ENCODE data around the gene KRTAP5-1. TPM values are rescaled to one million over a fixed set of nuclear protein-coding genes. Genes with fewer than 3 reads are reported as not detected.
"Not testable (repeated sequence)": the region's sequence is repeated elsewhere in the genome, so short reads cannot be mapped to it uniquely, and the experiment has no call there.

Gene KRTAP5-1
- total and polyA plus RNA-seq, 5 donors, result not detected

DNA sequence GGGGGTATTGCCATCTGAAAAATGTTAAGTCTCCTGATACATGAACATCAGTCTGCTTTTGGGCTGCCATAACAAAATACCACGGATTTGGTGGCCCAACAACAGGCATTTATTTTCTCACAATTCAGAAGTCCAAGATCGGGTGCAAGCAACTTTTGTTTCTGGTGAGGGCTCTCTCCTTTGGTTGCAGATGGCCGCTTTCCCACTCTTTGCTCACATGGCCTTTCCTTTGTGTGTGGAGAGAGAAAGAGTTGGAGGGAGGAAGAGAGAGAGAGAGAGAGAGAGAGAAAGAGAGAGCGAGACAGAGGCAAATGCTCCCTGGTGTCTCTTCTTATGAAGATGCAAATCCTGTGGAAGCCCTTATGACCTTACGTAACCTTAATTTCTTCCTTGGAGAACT lies 15.5 kb upstream of the KRTAP5-1 start:
- no peak for DNase-seq
- 77% methylated on average over 5 of the region's 5 CpGs for WGBS
- Histone ChIP-seq H3K27me3 (ENCODE audit: control insufficient read depth, insufficient read depth) (no peaks in the 10 kb centered on the region), H3K4me1 (ENCODE audit: control insufficient read depth, insufficient read depth, low read length) (no peaks in the 10 kb centered on the region), H3K4me3 (ENCODE audit: low read length) (no peak overlapping the region), H3K9me3 (ENCODE audit: control insufficient read depth, low read length) (no peaks in the 10 kb centered on the region), H3K27ac (ENCODE audit: low read length) (no peak overlapping the region)
- intact Hi-C loops (cut with DNase I), result no loop called here
- ATAC-seq, result no peak

DNA sequence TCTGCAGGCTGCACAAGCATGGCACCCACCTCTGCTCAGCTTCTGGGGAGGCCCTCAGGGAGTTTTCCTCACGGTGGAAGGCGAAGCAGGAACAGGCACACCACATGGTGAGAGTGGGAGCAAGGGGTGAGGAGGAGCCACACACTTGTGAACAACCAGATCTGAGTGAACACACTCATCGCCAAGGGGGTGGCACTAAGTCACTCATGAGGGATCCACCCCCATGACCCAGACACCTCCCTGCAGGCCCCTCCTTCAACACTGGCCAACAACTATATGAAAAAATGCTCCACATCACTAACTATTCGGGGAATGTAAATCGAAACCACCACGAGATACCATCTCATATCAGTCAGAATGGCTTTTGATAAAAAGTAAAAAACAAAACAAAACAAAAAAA lies 13.7 kb upstream of the KRTAP5-1 start:
- Histone ChIP-seq H3K4me1 (ENCODE audit: control insufficient read depth, insufficient read depth, low read length) (no peaks in the 10 kb centered on the region), H3K9me3 (ENCODE audit: control insufficient read depth, low read length) (no peaks in the 10 kb centered on the region), H3K4me3 (ENCODE audit: low read length) (no peak overlapping the region), H3K27me3 (ENCODE audit: control insufficient read depth, insufficient read depth) (no peaks in the 10 kb centered on the region), H3K27ac (ENCODE audit: low read length) (no peak overlapping the region)
- no peak for ATAC-seq
- DNase-seq, result no peak
- WGBS, result 67% methylated on average over 6 of the region's 6 CpGs
- intact Hi-C loops (cut with DNase I), result no loop called here

- not testable (repeated sequence) for ATAC-seq; H3K27me3 ChIP-seq (ENCODE audit: control insufficient read depth, insufficient read depth)
These were observed 13.3 kb upstream of the KRTAP5-1 start for GRCh38 chr11:1598406-1598805.

GRCh38 chr11:1597994-1598380 lies 12.9 kb upstream of the KRTAP5-1 start, which contains the start of gene KRTAP5-2:
Gene KRTAP5-2, minus strand, starts transcription at chr11:1598294. Its CDS starts 44 bp downstream, at chr11:1598250.
- Histone ChIP-seq H3K4me1 (ENCODE audit: control insufficient read depth, insufficient read depth, low read length) (no peaks in the 10 kb centered on the region), H3K4me3 (ENCODE audit: low read length) (no peak within 1 kb of the TSS), H3K27me3 (ENCODE audit: control insufficient read depth, insufficient read depth) (no peaks in the 10 kb centered on the region), H3K27ac (ENCODE audit: low read length) (no peak within 1 kb of the TSS), H3K9me3 (ENCODE audit: control insufficient read depth, low read length) (no peaks in the 10 kb centered on the region)
- ATAC-seq (no peak), DNase-seq (no peak)
- WGBS, result 64% methylated on average over 4 of the region's 4 CpGs
- intact Hi-C loops (cut with DNase I), result no loop called here

More at GRCh38 chr11:1598406-1598805, 13.3 kb upstream of the KRTAP5-1 start:
- WGBS, result 81% methylated on average over 3 of the region's 3 CpGs
- H3K4me3 ChIP-seq (ENCODE audit: low read length); H3K4me1 ChIP-seq (ENCODE audit: control insufficient read depth, insufficient read depth, low read length); intact Hi-C loops (cut with DNase I); H3K9me3 ChIP-seq (ENCODE audit: control insufficient read depth, low read length); DNase-seq; H3K27ac ChIP-seq (ENCODE audit: low read length): not testable (repeated sequence)

DNA sequence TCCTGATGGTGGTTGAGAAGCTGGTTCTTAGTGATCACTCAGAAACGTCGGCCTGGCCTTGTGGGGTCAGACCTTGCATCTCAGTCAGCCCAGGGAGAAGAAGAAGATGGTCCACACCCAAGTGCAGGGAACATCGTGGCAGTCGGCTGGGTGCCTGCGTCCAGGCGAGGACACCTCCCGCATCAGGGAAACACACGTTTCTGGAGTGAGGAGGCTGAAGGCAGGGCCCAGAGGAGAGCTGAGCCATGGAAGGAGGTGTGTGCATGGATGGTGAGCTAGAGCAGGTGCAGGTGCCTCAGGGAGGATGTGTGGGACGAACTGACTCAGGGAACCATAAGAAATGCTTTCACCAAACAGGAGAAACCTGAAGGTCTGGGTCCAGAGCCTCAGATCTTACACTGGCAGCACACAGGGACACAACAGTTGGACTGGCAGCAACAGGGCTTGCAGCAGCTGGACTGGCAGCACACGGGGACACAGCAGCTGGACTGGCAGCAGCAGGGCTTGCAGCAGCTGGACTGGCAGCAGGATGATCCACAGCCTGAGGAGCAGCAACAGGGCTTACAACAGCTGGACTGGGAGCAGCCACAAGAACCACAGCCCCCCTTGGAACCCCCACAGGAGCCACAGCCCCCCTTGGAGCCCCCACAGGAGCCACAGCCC lies 12.4 kb upstream of the KRTAP5-1 start:
- no peak for ATAC-seq
- H3K9me3 ChIP-seq (ENCODE audit: control insufficient read depth, low read length), result no peaks in the 10 kb centered on the region
- no peaks in the 10 kb centered on the region for H3K4me1 ChIP-seq (ENCODE audit: control insufficient read depth, insufficient read depth, low read length)
- WGBS, result 86% methylated on average over 10 of the region's 10 CpGs
- intact Hi-C loops (cut with DNase I), result no loop called here
- DNase-seq, result no peak
- H3K27me3 ChIP-seq (ENCODE audit: control insufficient read depth, insufficient read depth), result no peaks in the 10 kb centered on the region
- H3K4me3 ChIP-seq (ENCODE audit: low read length), result no peak overlapping the region
- no peak overlapping the region for H3K27ac ChIP-seq (ENCODE audit: low read length)

GRCh38 chr11:1596576-1597121 lies 11.6 kb upstream of the KRTAP5-1 start:
- H3K27ac ChIP-seq (ENCODE audit: low read length); H3K4me3 ChIP-seq (ENCODE audit: low read length); H3K9me3 ChIP-seq (ENCODE audit: control insufficient read depth, low read length); H3K4me1 ChIP-seq (ENCODE audit: control insufficient read depth, insufficient read depth, low read length); intact Hi-C loops (cut with DNase I); H3K27me3 ChIP-seq (ENCODE audit: control insufficient read depth, insufficient read depth); DNase-seq: not testable (repeated sequence)
- 61% methylated on average over 19 of the region's 19 CpGs for WGBS
- peak in 1 of 2 donors; percentile 19 for ATAC-seq

- intact Hi-C loops (cut with DNase I); H3K27me3 ChIP-seq (ENCODE audit: control insufficient read depth, insufficient read depth); H3K4me1 ChIP-seq (ENCODE audit: control insufficient read depth, insufficient read depth, low read length); H3K9me3 ChIP-seq (ENCODE audit: control insufficient read depth, low read length); DNase-seq; H3K4me3 ChIP-seq (ENCODE audit: low read length); H3K27ac ChIP-seq (ENCODE audit: low read length): not testable (repeated sequence)
- WGBS, result 44% methylated on average over 11 of the region's 11 CpGs
- ATAC-seq, result peak in 1 of 2 donors; percentile 11
These were observed 11.0 kb upstream of the KRTAP5-1 start for GRCh38 chr11:1595994-1596575.

DNA sequence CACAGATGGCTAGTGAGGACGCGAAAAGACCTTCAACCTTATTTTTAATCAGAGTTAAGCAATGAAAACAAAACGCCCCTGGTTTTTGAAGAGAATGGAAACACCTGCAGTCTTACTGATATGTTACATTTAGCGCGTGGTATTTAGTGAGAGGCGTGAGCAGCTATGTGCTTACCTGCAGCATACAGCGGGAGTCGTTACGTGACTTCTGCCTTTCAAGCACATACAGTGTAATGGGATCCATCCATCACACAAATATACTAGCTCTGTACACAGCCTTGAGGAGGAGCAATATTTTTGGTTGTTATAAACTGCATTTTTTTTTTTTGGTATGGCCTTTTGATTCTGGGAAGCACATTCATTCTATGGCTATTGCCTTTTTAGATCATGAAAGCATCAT lies 7.5 kb upstream of the KRTAP5-1 start:
- Histone ChIP-seq H3K4me1 (ENCODE audit: control insufficient read depth, insufficient read depth, low read length) (peaks cover 3% of the 10 kb centered on the region), H3K27ac (ENCODE audit: low read length) (no peak overlapping the region), H3K4me3 (ENCODE audit: low read length) (no peak overlapping the region), H3K9me3 (ENCODE audit: control insufficient read depth, low read length) (no peaks in the 10 kb centered on the region), H3K27me3 (ENCODE audit: control insufficient read depth, insufficient read depth) (no peaks in the 10 kb centered on the region)
- no peak for ATAC-seq
- WGBS, result 85% methylated on average over 9 of the region's 9 CpGs
- intact Hi-C loops (cut with DNase I), result no loop called here
- no peak for DNase-seq

DNA sequence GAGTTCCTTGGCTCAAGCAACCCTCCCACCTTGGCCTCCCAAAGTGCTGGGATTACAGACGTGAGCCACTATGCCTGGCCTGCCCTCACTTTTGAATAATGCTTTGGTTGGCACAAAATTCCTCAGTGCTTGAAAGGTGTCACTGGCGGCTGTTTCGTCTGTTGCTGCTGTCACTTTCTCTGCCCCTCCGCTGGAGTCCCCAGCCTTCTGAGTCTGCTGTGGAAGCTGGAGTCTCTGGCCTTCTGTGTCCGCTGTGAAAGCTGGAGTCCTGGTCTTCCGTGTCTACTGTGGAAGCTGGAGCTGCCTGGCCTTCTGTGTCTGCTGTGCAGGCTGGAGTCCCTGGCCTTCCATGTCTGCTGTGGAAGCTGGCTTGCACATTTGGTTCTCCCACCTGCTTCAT lies 4.9 kb upstream of the KRTAP5-1 start:
- H3K9me3 ChIP-seq (ENCODE audit: control insufficient read depth, low read length), result no peaks in the 10 kb centered on the region
- H3K27me3 ChIP-seq (ENCODE audit: control insufficient read depth, insufficient read depth), result no peaks in the 10 kb centered on the region
- intact Hi-C loops (cut with DNase I), result no loop called here
- H3K27ac ChIP-seq (ENCODE audit: low read length), result no peak overlapping the region
- no peak overlapping the region for H3K4me3 ChIP-seq (ENCODE audit: low read length)
- peaks cover 3% of the 10 kb centered on the region for H3K4me1 ChIP-seq (ENCODE audit: control insufficient read depth, insufficient read depth, low read length)
- ATAC-seq (no peak), DNase-seq (no peak)
- WGBS, result 88% methylated on average over 6 of the region's 6 CpGs

GRCh38 chr11:1589191-1589963 lies 4.3 kb upstream of the KRTAP5-1 start:
- DNase-seq; H3K4me3 ChIP-seq (ENCODE audit: low read length); H3K27me3 ChIP-seq (ENCODE audit: control insufficient read depth, insufficient read depth); H3K9me3 ChIP-seq (ENCODE audit: control insufficient read depth, low read length); H3K4me1 ChIP-seq (ENCODE audit: control insufficient read depth, insufficient read depth, low read length); intact Hi-C loops (cut with DNase I): not testable (repeated sequence)
- peak overlapping the region; percentile 27 for H3K27ac ChIP-seq (ENCODE audit: low read length)
- 38% methylated on average over 8 of the region's 10 CpGs for WGBS
- ATAC-seq, result peak; percentile 41 to 51

GRCh38 chr11:1586699-1587098 lies 1.6 kb upstream of the KRTAP5-1 start:
- Histone ChIP-seq H3K27ac (ENCODE audit: low read length) (no peak overlapping the region), H3K9me3 (ENCODE audit: control insufficient read depth, low read length) (no peaks in the 10 kb centered on the region), H3K27me3 (ENCODE audit: control insufficient read depth, insufficient read depth) (no peaks in the 10 kb centered on the region), H3K4me1 (ENCODE audit: control insufficient read depth, insufficient read depth, low read length) (peaks cover 3% of the 10 kb centered on the region), H3K4me3 (ENCODE audit: low read length) (no peak overlapping the region)
- intact Hi-C loops (cut with DNase I), result no loop called here
- 91% methylated on average over 2 of the region's 2 CpGs for WGBS
- ATAC-seq, result no peak
- DNase-seq, result no peak

All from right cardiac atrium (tissue), 5 donors.